NCI-H345 (cell line): Measurements from ENCODE around the gene TRIM52.
"Not testable (repeated sequence)": the region's sequence is repeated elsewhere in the genome, so short reads cannot be mapped to it uniquely, and the experiment has no call there.

ENCODE experiments used
- DNase-seq: peaks from one replicate; lab custom pipeline; 2025; lab: John Stamatoyannopoulos, UW

Gene TRIM52

GRCh38 chr5:181233088-181233800 is 27.7 kb downstream of the TRIM52 start:
- DNase-seq, result no peak

- DNase-seq, result no peak
These were observed 28.4 kb downstream of the TRIM52 start for GRCh38 chr5:181232593-181232992.

- DNase-seq, result no peak
These were observed 29.5 kb downstream of the TRIM52 start for GRCh38 chr5:181231432-181231831.

GRCh38 chr5:181230551-181230950 is 30.4 kb downstream of the TRIM52 start:
- DNase-seq, result no peak

GRCh38 chr5:181229996-181230395 is 30.9 kb downstream of the TRIM52 start:
- DNase-seq, result no peak

- DNase-seq, result no peak
These were observed 36.3 kb downstream of the TRIM52 start for GRCh38 chr5:181224390-181225229.

GRCh38 chr5:181223729-181224389 is 37.1 kb downstream of the TRIM52 start:
- DNase-seq, result no peak

- no peak for DNase-seq
These were observed 37.8 kb downstream of the TRIM52 start, which contains the start of gene TRIM41 for GRCh38 chr5:181223058-181223728. Gene TRIM41 (plus strand): TSS chr5:181223281. CDS start chr5:181224000, 719 bp downstream.

- no peak for DNase-seq
These were observed 38.3 kb downstream of the TRIM52 start for GRCh38 chr5:181222630-181223057.

- DNase-seq, result no peak
These were observed 38.9 kb downstream of the TRIM52 start for GRCh38 chr5:181221792-181222629.

GRCh38 chr5:181221105-181221791 is 39.7 kb downstream of the TRIM52 start:
- no peak for DNase-seq

- DNase-seq, result no peak
These were observed 40.8 kb downstream of the TRIM52 start for GRCh38 chr5:181220178-181220515.

GRCh38 chr5:181219262-181220177 is 41.4 kb downstream of the TRIM52 start:
- DNase-seq, result no peak

- no peak for DNase-seq
These were observed 42.2 kb downstream of the TRIM52 start for GRCh38 chr5:181218795-181219124.

GRCh38 chr5:181217803-181218062 is 43.2 kb downstream of the TRIM52 start:
- no peak for DNase-seq

GRCh38 chr5:181217111-181217802 is 43.7 kb downstream of the TRIM52 start:
- no peak for DNase-seq

- no peak for DNase-seq
These were observed 44.6 kb downstream of the TRIM52 start for GRCh38 chr5:181215997-181216989.

GRCh38 chr5:181214249-181214648 is 46.7 kb downstream of the TRIM52 start:
- DNase-seq, result not testable (repeated sequence)
